Mucosa of descending colon (tissue), 3 donors: ENCODE results near the gene DNMT3A. TPM values are rescaled to one million over a fixed set of nuclear protein-coding genes. Genes with fewer than 3 reads are reported as not detected.
"Not testable (repeated sequence)": the region's sequence is repeated elsewhere in the genome, so short reads cannot be mapped to it uniquely, and the experiment has no call there.

Experiments
- ATAC-seq: fragments of 200-7000 bp; cut with Tn5 transposase; one replicate; pipeline ENCODE4 v1.9.1; 2020; ENCODE audit warnings: mild to moderate bottlenecking, moderate library complexity
- DNase-seq, 3 donors: peaks; one replicate each; pipeline ENCODE4 v3.0.0-alpha.2; 2020
- H3K36me3 ChIP-seq: fragments of 200-600 bp; one replicate; pipeline ENCODE4 v1.8.0; 2021; ENCODE audit warnings: low read depth, mild to moderate bottlenecking
- H3K4me1 ChIP-seq: fragments of 200-600 bp; one replicate; pipeline ENCODE4 v1.8.0; 2021; ENCODE audit warnings: low read depth, mild to moderate bottlenecking
- H3K4me3 ChIP-seq: fragments of 200-600 bp; one replicate; pipeline ENCODE4 v1.8.0; 2021; ENCODE audit warnings: mild to moderate bottlenecking
- H3K9me3 ChIP-seq: fragments of 200-600 bp; one replicate; pipeline ENCODE4 v1.8.0; 2021; ENCODE audit warnings: mild to moderate bottlenecking
- intact Hi-C, 2 donors: fragments of 100-400 bp; cut with DNase I in 1 of 2; cut with micrococcal nuclease in 1 of 2; formaldehyde crosslinking; loops; one replicate each; pipeline versions ENCODE4 v1.11.0 to v1.11.1; 2022; cut with DNase I, micrococcal nuclease
- total RNA-seq, 3 donors: library from RNA; stranded (reverse); fragmentation: NEBNext Ultra II Directional in 2 of 3; extraction: Animal tissue kit (Norgen Biotek cat#: 25700) in 2 of 3; gene quantifications; one replicate each; pipeline versions ENCODE4 v1.2.1 to v1.2.4, GENCODE V29; 2021 to 2023
- TF ChIP-seq, protein P1 (sequence below): fragments of 200-600 bp; IDR thresholded peaks from one replicate; pipeline ENCODE4 v1.8.0; 2022; ENCODE audit warnings: antibody characterized with exemption, mild to moderate bottlenecking
- donor health status: DM: no; HTN: no; CAD: no; lungs with moderate emphysema.
- donor health status: DM: no; HTN: no; CAD: no.
- donor health status: DM: no; HTN: yes; CAD: no.

The DNMT3A gene
- total RNA-seq, 3 donors from 2014 or later: 31.2 to 50.8 (median 33.0) TPM

DNA sequence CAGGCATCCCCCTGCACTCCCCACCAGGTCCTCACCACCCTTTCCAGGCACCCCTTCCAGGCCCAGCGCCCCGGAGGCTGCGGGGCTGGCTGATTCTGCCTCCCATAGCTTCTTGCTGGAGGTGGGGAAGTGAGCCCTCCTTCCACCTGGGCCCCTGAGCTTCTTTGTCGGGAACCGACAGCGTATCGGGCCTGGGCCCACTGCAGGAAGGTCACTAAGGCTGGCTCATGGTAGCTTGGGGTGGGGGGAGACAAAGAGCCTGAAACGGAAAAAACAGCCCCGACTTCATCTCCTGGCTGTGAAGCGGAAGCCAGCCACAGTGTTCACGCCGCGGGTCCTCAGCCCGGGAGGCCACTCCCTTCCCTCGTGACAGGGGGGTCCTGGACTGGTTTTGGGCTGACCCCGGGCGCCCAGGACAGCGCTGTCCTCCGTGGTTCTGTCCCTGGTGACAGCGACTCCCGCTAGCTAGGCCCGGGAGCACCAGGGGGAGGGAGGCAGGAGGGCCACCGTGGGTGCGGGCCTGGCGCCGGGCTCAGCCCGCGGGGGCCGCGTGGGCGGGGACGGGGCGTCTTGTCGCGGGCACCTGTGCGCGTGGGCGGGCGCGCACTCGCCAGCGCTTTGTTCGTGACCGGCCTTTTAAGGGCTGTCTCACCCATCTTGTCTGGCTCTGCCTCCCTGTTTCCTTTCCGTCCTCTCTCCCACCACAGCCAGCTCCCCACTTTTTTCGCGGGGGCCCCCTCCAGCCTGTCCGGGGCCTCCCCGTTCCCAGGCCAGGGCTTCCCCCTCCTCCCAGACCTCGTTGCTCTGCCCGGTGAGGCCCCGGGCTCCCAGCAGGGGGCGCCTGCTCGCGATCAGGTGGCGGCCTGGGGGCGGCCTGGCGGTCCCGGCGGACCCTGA, 64.9 kb downstream of the DNMT3A start:
- Histone ChIP-seq H3K4me3 (no peak overlapping the region), H3K4me1 (no peaks in the 10 kb centered on the region), H3K9me3 (no peaks in the 10 kb centered on the region), H3K36me3 (no peaks in the 10 kb centered on the region)
- TF ChIP-seq, protein P1, sequence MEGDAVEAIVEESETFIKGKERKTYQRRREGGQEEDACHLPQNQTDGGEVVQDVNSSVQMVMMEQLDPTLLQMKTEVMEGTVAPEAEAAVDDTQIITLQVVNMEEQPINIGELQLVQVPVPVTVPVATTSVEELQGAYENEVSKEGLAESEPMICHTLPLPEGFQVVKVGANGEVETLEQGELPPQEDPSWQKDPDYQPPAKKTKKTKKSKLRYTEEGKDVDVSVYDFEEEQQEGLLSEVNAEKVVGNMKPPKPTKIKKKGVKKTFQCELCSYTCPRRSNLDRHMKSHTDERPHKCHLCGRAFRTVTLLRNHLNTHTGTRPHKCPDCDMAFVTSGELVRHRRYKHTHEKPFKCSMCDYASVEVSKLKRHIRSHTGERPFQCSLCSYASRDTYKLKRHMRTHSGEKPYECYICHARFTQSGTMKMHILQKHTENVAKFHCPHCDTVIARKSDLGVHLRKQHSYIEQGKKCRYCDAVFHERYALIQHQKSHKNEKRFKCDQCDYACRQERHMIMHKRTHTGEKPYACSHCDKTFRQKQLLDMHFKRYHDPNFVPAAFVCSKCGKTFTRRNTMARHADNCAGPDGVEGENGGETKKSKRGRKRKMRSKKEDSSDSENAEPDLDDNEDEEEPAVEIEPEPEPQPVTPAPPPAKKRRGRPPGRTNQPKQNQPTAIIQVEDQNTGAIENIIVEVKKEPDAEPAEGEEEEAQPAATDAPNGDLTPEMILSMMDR: peak; percentile 51
- ATAC-seq (peak; percentile 50), DNase-seq (peak; percentile 59 to 77 (median 73))
- intact Hi-C loops: no loop called here

DNA sequence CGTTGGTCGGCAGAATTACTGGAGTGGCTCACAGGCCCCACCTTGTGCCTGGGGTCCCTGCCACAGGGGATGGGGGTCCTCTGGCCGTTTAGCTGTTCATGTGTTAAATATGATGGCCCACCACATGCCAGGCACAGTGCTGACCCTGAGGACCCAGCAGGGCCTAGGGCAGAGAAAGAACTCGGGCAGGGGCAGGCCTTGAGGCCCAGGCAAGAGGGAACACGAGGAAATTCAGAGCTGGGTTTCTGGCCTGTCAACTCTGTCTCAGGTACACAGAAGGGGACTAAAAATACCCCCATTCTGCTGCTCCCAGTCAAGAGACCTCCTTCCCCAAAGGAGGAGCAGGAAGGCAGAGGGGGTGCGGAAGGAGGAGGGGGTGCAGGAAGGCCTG, 66.2 kb downstream of the DNMT3A start:
- H3K36me3 ChIP-seq: no peaks in the 10 kb centered on the region
- no peaks in the 10 kb centered on the region for H3K4me1 ChIP-seq
- intact Hi-C loops: no loop called here
- no peak for ATAC-seq
- H3K4me3 ChIP-seq: no peak overlapping the region
- no peaks in the 10 kb centered on the region for H3K9me3 ChIP-seq
- TF ChIP-seq, protein P1: no peak
- no peak for DNase-seq

DNA sequence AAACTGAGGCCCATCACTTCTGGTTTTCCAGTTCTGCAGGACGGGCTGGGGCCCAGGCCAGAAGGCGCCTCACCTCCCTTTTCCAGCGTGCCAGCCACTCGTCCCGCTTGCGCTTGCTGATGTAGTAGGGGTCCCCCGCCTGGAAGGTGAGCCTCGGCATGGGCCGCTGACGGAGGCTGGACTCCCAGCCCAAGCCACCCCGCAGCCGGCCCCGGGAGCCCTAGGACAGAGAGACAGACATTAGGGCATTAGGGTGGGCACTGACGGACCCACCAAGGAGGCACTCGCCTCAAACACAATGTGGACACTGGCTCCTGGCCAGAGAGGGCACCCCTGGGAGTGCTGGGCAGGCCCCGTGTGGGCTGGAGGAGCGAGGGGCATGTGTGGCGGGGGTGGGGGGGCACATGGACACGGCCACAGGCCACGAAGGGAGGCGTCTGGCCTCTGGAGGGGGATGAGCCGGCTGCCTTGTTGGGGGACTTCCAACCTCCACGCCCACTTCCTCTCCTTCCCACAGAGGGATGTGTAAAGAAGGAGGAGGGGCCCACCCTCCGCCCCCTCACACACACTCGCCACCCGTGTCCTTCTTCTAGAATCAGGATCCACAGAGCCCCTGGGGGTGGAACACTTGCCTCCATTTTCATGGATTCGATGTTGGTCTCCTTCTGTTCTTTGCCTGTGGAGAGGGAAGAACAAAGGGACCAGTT, 66.7 kb downstream of the DNMT3A start:
- intact Hi-C loops: no loop called here
- no peaks in the 10 kb centered on the region for H3K36me3 ChIP-seq

DNA sequence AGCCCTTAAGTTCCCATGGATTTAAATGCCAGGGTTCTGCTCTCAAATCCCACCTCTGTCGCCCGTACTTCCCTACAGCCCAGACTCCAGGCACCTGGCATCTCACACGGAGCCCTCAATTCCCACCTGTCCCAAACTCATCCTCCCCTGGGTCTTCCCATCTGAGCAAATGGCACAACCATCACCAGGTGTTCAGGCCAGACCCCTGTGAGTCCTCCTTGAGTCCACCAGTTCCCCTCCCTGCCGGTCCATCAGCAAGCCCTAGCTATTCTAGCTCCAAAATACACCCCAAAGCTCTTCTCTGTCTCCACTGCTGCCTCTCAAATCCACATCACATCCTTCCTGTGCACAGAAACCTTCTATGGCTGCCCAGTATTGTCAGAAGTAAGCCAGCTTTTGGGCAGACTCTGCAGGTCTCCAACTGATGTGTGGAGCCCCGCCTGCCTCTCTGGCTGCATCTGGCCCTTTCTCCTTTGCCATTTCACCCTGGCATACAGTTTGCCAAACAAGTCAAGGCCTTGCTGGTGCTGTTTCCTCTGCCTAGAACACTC, 67.7 kb downstream of the DNMT3A start:
- Histone ChIP-seq H3K4me1 (no peaks in the 10 kb centered on the region), H3K4me3 (no peak overlapping the region), H3K9me3 (no peaks in the 10 kb centered on the region), H3K36me3 (no peaks in the 10 kb centered on the region)
- intact Hi-C loops: no loop called here
- TF ChIP-seq, protein P1: no peak
- DNase-seq (no peak), ATAC-seq (no peak)

More for the DNA sequence above, 66.7 kb downstream of the DNMT3A start:
- H3K4me1 ChIP-seq: no peaks in the 10 kb centered on the region
- ATAC-seq (peak; percentile 6), DNase-seq (peak in 2 of 3 donors; percentile 40 to 70)
- TF ChIP-seq, protein P1: no peak
- no peaks in the 10 kb centered on the region for H3K9me3 ChIP-seq
- H3K4me3 ChIP-seq: no peak overlapping the region

DNA sequence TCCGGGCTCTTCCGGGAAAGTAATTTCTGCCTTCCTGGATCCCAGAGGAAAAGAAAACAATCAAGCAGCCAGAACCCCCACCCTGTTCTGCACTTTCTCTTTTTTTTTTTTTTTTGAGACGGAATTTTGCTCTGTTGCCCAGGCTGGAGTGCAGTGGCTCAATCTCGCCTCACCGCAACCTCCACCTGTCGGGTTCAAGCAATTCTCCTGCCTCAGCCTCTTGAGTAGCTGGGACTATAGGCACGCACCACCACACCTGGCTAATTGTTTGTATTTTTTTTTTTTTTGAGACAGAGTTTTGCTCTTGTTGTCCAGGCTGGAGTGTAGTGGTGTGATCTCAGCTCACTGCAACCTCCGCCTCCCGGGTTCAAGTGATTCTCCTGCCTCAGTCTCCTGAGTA, 69.0 kb downstream of the DNMT3A start:
- intact Hi-C loops: not testable (repeated sequence)

DNA sequence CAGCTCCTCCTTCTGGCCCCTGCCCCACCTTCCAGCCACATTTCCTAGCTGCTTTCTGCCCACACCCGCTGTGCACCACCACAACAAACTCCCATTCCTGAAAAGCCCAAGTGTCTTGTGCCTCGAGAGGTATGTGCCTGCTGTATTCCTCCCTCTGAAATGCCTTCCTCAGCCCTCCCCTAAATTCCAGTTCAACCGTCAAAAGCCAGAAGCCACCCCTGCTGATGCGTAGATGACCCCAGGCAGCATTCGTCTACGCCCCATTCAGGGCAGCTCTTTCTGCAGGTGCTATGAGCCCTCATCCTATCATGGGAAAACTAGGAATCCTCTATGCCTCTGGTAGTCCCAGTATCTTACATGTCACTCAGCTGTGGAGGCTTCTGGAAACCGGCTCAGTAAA, 71.7 kb downstream of the DNMT3A start:
- intact Hi-C loops: no loop called here
- DNase-seq (no peak), ATAC-seq (no peak)
- Histone ChIP-seq H3K4me1 (no peaks in the 10 kb centered on the region), H3K4me3 (no peak overlapping the region), H3K9me3 (no peaks in the 10 kb centered on the region), H3K36me3 (no peaks in the 10 kb centered on the region)
- TF ChIP-seq, protein P1: no peak

More for the DNA sequence above, 69.0 kb downstream of the DNMT3A start:
- H3K4me1 ChIP-seq, DNase-seq, H3K36me3 ChIP-seq, H3K4me3 ChIP-seq, H3K9me3 ChIP-seq, ATAC-seq: not testable (repeated sequence)
